Right ventricle myocardium inferior (tissue), 1 donor: ENCODE data around the gene RMC1. TPM values are rescaled to one million over a fixed set of nuclear protein-coding genes. Genes with fewer than 3 reads are reported as not detected.
"Not testable (repeated sequence)": the region's sequence is repeated elsewhere in the genome, so short reads cannot be mapped to it uniquely, and the experiment has no call there.

Source experiments
- ATAC-seq: fragments of 200-7000 bp; cut with Tn5 transposase; one replicate; pipeline ENCODE4 v1.9.1; 2020; ENCODE audit warnings: mild to moderate bottlenecking, moderate library complexity
- DNase-seq: peaks from one replicate; pipeline ENCODE4 v3.0.0; 2021; ENCODE audit errors: missing footprints
- intact Hi-C: fragments of 100-400 bp; cut with DNase I; formaldehyde crosslinking; loops from one replicate; pipeline ENCODE4 v1.11.0; 2022
- total RNA-seq: library from RNA; stranded (reverse); fragmentation: NEBNext Ultra II Directional; extraction: Animal tissue kit (Norgen Biotek cat#: 25700); gene quantifications from one replicate; pipeline ENCODE4 v1.2.1, GENCODE V29; 2021
- donor health status: DM: no; HTN: yes; CAD: no; lungs with severe emphysema.

The RMC1 gene
- total RNA-seq, 1 donor from 2014 or later: 13.0 TPM

DNA sequence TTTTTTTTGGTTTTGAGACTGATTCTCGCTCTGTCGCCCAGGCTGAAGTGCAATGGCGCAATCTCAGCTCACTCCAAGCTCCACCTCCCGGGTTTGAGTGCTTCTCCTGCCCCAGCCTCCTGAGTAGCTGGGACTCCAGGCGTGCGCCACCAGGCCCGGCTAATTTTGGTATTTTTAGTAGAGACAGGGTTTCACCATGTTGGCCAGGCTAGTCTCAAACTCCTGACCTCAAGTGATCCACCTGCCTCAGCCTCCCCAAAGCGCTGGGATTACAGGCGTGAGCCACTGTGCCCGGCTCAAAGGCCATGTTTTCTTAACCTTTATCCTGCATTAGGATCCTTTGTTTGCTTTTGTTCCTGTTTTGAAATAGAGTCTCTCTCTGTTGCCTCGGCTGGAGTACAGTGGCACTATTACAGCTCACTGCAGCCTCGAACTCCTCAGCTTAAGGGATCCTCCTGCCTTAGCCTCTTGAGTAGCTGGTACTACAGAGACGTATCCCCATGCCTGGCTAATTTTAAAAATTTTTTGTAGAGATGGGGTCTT, 42.0 kb downstream of the RMC1 start:
- ATAC-seq: no peak
- DNase-seq: no peak
- intact Hi-C loops: no loop called here

DNA sequence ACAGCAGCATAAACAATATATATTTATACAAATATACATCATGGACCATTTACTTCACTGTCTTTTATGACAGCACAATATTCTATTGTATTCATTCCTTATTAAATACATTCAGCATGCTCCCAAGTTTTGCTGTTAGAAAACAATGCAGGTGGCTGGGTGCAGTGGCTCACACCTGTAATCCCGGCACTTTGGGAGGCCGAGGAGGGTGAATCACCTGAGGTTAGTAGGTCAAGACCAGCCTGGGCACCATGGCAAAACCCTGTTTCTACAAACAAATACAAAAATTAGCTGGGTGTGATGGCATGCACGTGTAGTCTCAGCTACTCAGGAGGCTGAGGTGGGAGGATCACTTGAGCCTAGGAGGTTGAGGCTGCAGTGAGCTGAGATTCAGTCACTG, 44.0 kb downstream of the RMC1 start:
- ATAC-seq: no peak
- intact Hi-C loops: no loop called here
- no peak for DNase-seq

DNA sequence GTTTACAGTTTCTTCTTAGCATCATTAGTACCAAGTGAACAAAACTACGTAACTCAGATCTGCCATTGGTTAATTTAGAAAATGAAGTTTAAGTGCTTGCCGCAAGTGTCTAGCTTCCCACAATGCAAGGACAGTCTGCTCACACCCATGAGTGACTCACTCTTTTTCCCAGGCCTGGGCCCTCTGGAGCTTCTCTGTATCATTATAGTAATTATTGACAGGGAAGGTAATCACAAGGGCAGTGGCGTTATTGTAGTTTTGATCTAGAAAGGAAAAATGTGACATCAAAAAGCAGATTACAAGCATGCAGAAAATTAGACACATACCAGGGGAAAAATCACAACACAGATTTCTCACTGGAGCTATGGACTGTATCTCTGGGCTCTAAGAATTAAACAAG, 44.5 kb downstream of the RMC1 start:
- intact Hi-C loops: no loop called here
- DNase-seq (no peak), ATAC-seq (no peak)

- no peak for DNase-seq
- no peak for ATAC-seq
- intact Hi-C loops: no loop called here
Measured at GRCh38 chr18:23548275-23548674, 45.0 kb downstream of the RMC1 start.

- ATAC-seq: no peak
- DNase-seq: no peak
- intact Hi-C loops: no loop called here
Measured at GRCh38 chr18:23548719-23549118, 45.4 kb downstream of the RMC1 start.

DNA sequence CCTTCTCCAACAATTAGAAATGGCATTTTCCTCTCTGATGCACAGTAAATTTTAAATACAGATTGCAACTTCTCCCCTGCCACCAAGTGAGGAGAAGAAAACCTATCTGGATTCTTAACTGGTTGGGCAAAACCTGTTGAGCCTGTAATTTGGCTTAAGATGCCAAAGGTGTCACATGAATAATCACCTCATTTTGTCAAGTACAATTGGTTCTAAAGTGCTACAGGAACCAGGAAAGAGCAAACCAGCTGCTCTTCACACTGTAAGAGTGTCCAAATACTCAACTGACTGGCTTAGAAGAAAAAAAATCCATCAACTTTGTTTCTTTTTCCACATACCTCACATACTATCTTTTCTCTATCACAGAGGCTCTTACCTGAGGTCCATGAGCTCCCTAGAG, 47.6 kb downstream of the RMC1 start:
- intact Hi-C loops: no loop called here
- DNase-seq (no peak), ATAC-seq (no peak)

- no peak for ATAC-seq
- intact Hi-C loops: no loop called here
- DNase-seq: no peak
Measured at GRCh38 chr18:23551978-23552377, 48.7 kb downstream of the RMC1 start.

DNA sequence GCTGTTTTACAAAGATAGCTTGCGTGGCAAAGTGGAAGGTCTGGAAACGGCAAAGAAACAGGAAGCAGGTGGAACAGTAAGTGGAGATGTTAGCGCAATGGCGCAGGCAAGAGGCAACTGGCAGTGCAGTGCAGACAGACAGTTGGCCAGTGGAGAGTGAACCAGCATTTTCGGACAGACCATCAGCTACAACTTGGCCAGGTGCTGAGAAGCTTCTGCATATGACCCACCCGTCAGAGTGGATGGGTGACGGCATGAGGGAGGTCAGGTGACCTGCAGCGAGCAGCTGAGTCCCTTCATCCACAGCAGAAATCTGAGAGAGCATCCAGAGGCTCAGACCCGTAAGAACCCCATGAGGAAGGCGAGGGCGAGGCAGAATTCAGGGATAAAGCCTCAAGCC, 49.2 kb downstream of the RMC1 start:
- DNase-seq: no peak
- ATAC-seq: no peak
- intact Hi-C loops: no loop called here

- DNase-seq: no peak
- intact Hi-C loops: no loop called here
Measured at GRCh38 chr18:23553887-23554286, 50.6 kb downstream of the RMC1 start.

GRCh38 chr18:23556145-23556780, 53.0 kb downstream of the RMC1 start:
- ATAC-seq: no peak
- intact Hi-C loops: no loop called here
- no peak for DNase-seq

More at GRCh38 chr18:23553887-23554286, 50.6 kb downstream of the RMC1 start:
- no peak for ATAC-seq

DNA sequence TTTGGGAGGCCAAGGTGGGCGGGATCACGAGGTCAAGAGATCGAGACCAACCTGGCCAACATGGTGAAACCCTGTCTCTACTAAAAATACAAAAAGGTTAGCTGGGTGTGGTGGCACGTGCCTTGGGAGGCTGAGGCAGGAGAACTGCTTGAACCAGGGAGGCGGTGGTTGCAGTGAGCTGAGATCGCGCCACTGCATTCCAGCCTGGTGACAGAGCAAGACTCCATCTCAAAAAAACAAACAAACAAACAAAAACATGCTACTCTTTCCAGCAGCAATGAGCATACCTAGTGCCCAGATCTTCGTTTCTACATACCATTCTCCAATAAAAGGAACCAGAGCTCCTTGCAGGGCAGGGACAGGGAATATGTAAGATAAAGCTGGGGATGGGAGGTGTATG, 54.2 kb downstream of the RMC1 start:
- intact Hi-C loops, DNase-seq, ATAC-seq: not testable (repeated sequence)

- DNase-seq: no peak
Measured at GRCh38 chr18:23560186-23560585, 56.9 kb downstream of the RMC1 start.

GRCh38 chr18:23563377-23564043, 60.2 kb downstream of the RMC1 start:
- intact Hi-C loops: no loop called here
- no peak for ATAC-seq
- DNase-seq: no peak

More at GRCh38 chr18:23560186-23560585, 56.9 kb downstream of the RMC1 start:
- intact Hi-C loops: no loop called here
- no peak for ATAC-seq

- ATAC-seq (no peak), DNase-seq (no peak)
- intact Hi-C loops: no loop called here
Measured at GRCh38 chr18:23565916-23566547, 62.7 kb downstream of the RMC1 start.

GRCh38 chr18:23567671-23568070, 64.4 kb downstream of the RMC1 start:
- ATAC-seq (no peak), DNase-seq (no peak)
- intact Hi-C loops: no loop called here

GRCh38 chr18:23568281-23569138, 65.2 kb downstream of the RMC1 start:
- no peak for DNase-seq
- intact Hi-C loops: no loop called here
- no peak for ATAC-seq

DNA sequence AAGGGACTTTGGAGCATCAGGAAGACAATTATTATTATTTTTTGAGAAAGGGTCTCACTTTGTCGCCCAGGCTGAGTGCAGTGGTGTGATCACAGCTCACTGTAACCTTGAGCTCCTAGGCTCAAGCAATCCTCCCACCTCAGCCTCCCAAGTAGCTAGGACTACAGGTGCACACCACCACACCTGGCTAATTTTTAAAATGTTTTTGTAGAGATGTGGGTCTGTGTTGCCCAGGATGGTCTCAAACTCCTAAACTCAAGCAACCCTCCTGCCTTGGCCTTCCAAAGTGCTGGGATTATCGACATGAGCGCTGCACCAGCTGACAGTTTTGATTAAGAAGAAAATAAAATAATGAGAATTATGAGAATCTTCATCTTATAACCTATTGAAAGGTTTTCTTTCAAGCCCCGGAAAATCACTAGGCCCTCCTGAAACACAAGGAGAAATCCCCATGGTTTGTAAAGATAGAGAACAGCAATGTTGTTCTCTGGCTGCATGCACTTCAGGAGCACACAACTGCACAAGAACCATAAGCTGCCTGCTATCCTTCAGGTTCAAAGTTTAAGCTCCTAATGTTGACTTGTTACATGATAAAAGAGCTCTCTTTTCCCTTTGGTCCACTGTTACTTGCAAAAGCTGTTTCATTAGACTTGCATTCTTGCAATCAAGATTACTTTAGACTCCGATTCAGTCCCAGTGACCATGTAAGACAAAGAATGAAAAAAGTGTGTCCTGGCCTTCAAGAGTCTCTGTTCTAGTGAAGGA, 66.2 kb downstream of the RMC1 start:
- DNase-seq (no peak), ATAC-seq (no peak)
- intact Hi-C loops: no loop called here

DNA sequence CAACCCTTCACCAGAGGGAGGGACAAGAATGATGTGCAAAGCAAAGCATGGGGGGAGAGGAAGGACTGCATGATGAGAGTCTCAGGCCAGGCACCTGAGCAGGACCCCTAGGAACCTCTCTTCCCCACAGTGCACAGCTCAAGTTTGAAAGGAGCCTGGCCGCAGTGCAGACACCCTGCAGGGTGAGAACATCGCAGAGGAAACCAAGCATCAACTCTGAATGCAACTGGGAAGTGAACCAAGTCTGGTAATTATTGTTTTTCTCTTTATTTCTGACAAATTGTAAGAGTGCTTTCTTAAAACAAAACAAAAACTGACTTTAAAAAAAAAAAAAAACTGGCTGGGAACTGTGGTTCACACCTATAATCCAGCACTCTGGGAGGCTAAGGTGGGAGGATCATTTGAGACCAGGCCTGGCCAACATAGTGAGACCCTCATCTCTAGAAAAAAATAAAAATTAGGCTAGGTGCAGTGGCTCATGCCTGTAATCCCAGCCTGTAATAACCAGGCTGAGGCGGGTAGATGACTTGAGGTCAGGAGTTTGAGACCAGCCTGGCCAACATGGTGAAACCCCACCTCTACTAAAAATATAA, 67.7 kb downstream of the RMC1 start:
- intact Hi-C loops: no loop called here
- DNase-seq (no peak), ATAC-seq (no peak)
